HTERT RPE-1 (cell line): ENCODE results near the gene TMEM201.
"Not testable (repeated sequence)": the region's sequence is repeated elsewhere in the genome, so short reads cannot be mapped to it uniquely, and the experiment has no call there.

ENCODE experiments used
- in situ Hi-C: fragments of 300-500 bp; cut with MboI; formaldehyde crosslinking; loops from 4 replicates; pipeline ENCODE4 v1.14.3; 2020; ENCODE audit warnings: low sequenced_read_pairs

The TMEM201 gene

DNA sequence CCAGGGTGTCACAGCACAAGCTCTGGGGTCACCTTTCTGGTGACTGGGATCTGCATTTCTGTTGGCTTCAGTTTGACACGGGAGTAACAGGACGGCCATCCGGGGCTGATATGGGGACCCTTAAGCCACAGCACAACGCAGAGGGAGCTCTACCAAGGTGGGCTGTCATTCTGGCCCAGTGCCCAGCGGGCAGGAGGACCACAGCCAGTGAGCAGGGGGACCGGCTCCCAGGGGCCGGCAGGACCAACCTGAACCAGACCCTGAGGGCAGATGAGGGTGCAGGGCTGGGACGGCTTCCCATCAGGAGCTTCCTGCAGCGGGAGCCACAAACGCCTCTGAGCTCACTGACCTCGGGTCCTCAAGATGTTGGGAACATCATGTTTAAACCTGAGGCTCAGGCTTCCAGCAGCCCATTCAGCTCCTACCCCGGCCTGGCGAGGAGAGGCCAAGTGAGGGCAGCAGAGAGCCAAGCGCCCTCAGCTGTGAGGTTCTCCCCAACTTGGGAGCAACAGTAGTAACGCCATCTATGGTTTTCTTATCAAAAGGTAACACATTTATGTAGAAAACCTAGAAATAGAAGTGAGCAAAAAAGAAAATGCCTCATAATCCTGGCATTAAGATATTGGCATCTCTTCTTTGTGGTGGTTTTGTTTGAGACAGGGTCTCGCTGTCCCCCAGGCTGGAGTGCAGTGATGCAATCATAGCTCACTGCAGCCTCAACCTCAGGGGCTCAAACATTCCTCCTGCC lies 26.8 kb downstream of the TMEM201 start:
- in situ Hi-C loops = no loop called here

- in situ Hi-C loops = no loop called here
Measured at GRCh38 chr1:9618909-9619679, 30.4 kb downstream of the TMEM201 start.

DNA sequence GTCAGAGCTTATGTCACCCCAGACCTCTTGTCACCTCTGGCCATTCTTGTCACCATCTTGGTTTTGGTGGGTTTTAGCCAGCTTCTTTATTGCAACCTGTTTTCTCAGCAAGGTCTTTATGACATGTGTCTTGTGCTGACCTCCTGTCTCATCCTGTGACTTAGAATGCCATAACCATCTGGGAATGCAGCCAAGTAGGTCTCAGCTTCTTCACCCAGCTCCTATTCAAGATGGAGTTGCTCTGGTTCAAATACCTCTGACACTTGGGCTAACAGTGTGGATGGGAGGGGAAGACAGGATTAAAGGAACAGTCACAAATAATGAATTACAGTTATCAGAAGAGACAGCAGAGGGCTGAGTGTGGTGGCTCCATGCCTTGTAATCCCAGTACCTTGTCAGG lies 32.3 kb downstream of the TMEM201 start:
- in situ Hi-C loops = no loop called here

DNA sequence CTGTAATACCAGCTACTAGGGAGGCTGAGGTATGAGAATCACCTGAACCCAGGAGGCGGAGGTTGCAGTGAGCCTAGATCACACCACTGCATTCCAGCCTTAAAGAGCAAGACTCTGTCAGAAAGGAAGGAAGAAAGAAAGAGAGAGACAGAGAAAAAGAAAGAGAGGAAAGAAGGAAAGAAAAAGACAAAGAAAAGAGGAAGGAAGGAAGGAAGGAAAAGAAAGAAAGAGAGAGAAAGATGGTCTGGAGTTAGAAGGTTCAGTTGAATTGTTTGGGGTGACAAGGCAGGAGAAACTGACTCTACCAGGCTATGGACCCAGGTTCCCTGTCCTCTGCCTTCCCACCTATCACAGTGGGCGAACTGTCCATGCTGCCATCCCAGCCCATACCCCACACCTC lies 35.4 kb downstream of the TMEM201 start:
- in situ Hi-C loops = no loop called here

GRCh38 chr1:9625030-9625429 lies 36.3 kb downstream of the TMEM201 start:
- in situ Hi-C loops = not testable (repeated sequence)

- in situ Hi-C loops = no loop called here
Measured at GRCh38 chr1:9626201-9626608, 37.5 kb downstream of the TMEM201 start.

GRCh38 chr1:9628541-9629444 lies 40.1 kb downstream of the TMEM201 start:
- in situ Hi-C loops = no loop called here

- in situ Hi-C loops = no loop called here
Measured at GRCh38 chr1:9629445-9630201, 40.9 kb downstream of the TMEM201 start.

GRCh38 chr1:9630331-9631111 lies 41.8 kb downstream of the TMEM201 start:
- in situ Hi-C loops = no loop called here

- in situ Hi-C loops = no loop called here
Measured at GRCh38 chr1:9631613-9632012, 42.9 kb downstream of the TMEM201 start.

DNA sequence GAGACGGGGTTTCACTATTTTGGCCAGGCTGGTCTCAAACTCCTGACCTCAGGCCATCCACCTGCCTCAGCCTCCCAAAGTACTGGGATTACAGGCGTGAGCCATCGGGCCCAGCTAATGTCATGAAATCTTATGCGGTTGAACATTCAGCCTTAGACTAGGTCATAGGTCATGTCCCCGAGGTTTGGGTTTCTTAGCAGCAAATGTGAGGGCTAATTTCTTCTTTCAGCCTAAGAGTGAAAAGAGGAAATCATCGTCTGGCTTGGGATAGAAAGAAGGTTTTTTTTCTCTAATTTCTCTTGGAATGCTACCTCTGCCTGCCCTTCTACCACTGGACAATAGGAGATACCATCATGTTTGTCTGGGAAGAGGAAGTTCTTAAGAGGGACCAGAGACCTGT lies 44.8 kb downstream of the TMEM201 start:
- in situ Hi-C loops = no loop called here

- in situ Hi-C loops = no loop called here
Measured at GRCh38 chr1:9634582-9634981, 45.9 kb downstream of the TMEM201 start.

DNA sequence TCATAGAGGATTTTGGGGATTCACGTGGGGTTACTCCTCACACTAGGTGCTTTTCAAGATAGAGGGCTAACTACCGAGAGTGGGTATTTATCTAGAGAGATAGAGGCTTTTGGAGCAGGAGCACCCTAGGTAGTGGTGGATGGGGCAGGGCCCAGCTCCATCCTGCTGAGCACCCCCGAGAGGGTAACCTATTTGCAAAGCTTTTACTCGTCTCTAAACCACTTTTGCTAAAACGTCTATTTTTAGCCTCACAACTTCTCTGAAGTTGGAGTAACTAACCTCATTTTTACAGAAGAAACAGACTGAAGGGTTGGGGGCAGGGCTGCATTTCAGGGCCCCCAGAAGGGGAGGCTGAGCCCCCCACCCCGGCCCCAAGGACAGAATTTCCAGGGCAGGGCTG lies 50.5 kb downstream of the TMEM201 start:
- in situ Hi-C loops = no loop called here

GRCh38 chr1:9643351-9644256 lies 54.9 kb downstream of the TMEM201 start:
- in situ Hi-C loops = no loop called here

DNA sequence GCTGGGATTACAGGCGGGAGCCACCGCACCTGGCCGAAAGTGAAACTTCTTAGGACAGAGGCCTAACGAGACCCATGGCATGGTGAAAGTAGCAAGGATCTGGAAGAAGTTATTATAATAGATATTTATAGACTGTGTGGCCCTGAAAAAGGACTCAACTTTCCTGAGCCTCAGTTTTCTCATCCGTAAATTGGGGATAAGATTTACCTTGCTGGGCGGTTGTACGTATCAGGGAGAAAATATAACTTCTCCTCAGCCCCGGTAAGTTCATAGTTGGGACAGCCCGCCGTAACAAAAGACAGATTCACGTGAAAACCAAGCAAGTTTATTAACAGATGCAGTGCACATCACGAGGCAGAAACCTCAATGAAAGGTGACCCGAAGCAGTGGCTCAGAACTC lies 57.3 kb downstream of the TMEM201 start:
- in situ Hi-C loops = no loop called here

- in situ Hi-C loops = no loop called here
Measured at GRCh38 chr1:9648171-9648570, 59.5 kb downstream of the TMEM201 start.

- in situ Hi-C loops = no loop called here
Measured at GRCh38 chr1:9649769-9650168, 61.1 kb downstream of the TMEM201 start.

DNA sequence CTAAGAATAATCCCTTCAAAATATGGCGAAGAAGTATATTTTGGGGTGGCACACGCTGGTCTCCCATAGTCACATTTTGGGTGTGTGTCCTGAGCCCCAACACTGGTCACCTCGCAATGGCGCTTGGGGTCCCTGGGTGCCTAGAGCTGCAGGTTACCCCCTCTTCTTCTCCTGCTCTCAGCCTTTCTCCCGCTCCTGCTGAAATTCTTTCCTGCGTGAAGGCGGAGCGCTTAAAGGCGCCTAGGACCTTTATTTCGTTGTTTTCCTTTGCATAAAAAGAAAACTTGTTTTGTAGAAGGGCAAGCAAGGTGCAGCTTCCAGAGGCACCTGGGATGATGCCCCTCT lies 62.5 kb downstream of the TMEM201 start:
- in situ Hi-C loops = no loop called here
